ENCODE results near the gene FAM120AOS. TPM values are rescaled to one million over a fixed set of nuclear protein-coding genes. Genes with fewer than 3 reads are reported as not detected.

Gene FAM120AOS
- total and polyA plus RNA-seq, 2 of the 8 experiments (the other 6 are each of a cell fraction or from before 2014, with no cell fraction given), result 29.6 to 37.6 TPM

- TF ChIP-seq HDAC2 (IDR thresholded peaks at IDR 0.05; ENCODE audit: borderline replicate concordance in 1 of 2, low read depth in 2 of 2, low read length in 2 of 2), result no peak
- TF ChIP-seq GABPA (IDR thresholded peaks at IDR 0.05; ENCODE audit: borderline replicate concordance, insufficient read depth, low read length), result no peak
These were observed 36.7 kb downstream of the FAM120AOS start (continued) for GRCh38 chr9:93416530-93417235.
